Thyroid gland (tissue), 4 donors: Measurements from ENCODE around the gene GOLM1. TPM values are rescaled to one million over a fixed set of nuclear protein-coding genes. Genes with fewer than 3 reads are reported as not detected.
"Not testable (repeated sequence)": the region's sequence is repeated elsewhere in the genome, so short reads cannot be mapped to it uniquely, and the experiment has no call there.

Experiments
- DNase-seq, 2 donors: peaks; one replicate each; pipeline ENCODE4 v3.0.0-alpha.2; 2019
- H3K27ac ChIP-seq, 3 donors: fragments of 200-600 bp; sonication (generic); 1 replicate in 2 of 3; 2 replicates in 1 of 3; pipeline ENCODE4 v1.5.1; 2016 to 2019; ENCODE audit warnings: mild to moderate bottlenecking in 1 of 3, moderate library complexity in 1 of 3
- H3K27me3 ChIP-seq: fragments of 200-600 bp; sonication (generic); one replicate; pipeline ENCODE4 v1.5.1; 2019
- H3K36me3 ChIP-seq, 2 donors: fragments of 200-600 bp; sonication (generic); one replicate each; pipeline ENCODE4 v1.5.1; 2016 to 2019
- H3K4me1 ChIP-seq, 2 donors: fragments of 200-600 bp; sonication (generic); one replicate each; pipeline ENCODE4 v1.5.1; 2017 to 2019
- H3K4me3 ChIP-seq, 3 donors: fragments of 200-600 bp; sonication (generic); replicated peaks in 1 of 3; 1 replicate in 2 of 3; 2 replicates in 1 of 3; pipeline ENCODE4 v1.5.1; 2016; ENCODE audit warnings: mild to moderate bottlenecking in 1 of 3
- H3K9me3 ChIP-seq: fragments of 200-600 bp; sonication (generic); one replicate; pipeline ENCODE4 v1.5.1; 2017
- POLR2A ChIP-seq, 2 donors: fragments of 450-650 bp; IDR thresholded peaks; one replicate each; pipeline ENCODE4 v1.6.1; 2017; ENCODE audit warnings: antibody characterized with exemption in 2 of 2, mild to moderate bottlenecking in 2 of 2, moderate library complexity in 1 of 2
- WGBS, 2 donors: methylation state at CpG; one replicate each; pipeline ENCODE4 v1.1.5; 2017; 5-methylcytosine and 5-hydroxymethylcytosine counted together
- intact Hi-C: fragments of 100-400 bp; cut with DNase I; formaldehyde crosslinking; loops from one replicate; pipeline ENCODE4 v1.15.1; 2023
- total RNA-seq, 4 donors: library from RNA; depleted of rRNA; stranded (reverse); fragments of >200 nt; gene quantifications; one replicate each; pipeline ENCODE4 v1.2.3, GENCODE V29; 2016
- TF ChIP-seq, protein P1 (sequence below), 6 experiments: fragments of 200-600 bp in 3 of 6; fragments of 450-650 bp in 3 of 6; sonication (generic) in 3 of 6; IDR thresholded peaks; one replicate each; pipeline ENCODE4 v1.5.1; 2016 to 2019; ENCODE audit warnings: antibody characterized with exemption in 6 of 6, mild to moderate bottlenecking in 2 of 6, inconsistent platforms in 1 of 6, moderate library complexity in 1 of 6

Gene GOLM1, protein sequence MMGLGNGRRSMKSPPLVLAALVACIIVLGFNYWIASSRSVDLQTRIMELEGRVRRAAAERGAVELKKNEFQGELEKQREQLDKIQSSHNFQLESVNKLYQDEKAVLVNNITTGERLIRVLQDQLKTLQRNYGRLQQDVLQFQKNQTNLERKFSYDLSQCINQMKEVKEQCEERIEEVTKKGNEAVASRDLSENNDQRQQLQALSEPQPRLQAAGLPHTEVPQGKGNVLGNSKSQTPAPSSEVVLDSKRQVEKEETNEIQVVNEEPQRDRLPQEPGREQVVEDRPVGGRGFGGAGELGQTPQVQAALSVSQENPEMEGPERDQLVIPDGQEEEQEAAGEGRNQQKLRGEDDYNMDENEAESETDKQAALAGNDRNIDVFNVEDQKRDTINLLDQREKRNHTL
- total RNA-seq: 100 to 1,000 TPM in 1 of 4 donors, 10 to 100 TPM in 3; 18.2 to 112 (median 47.6) TPM

GRCh38 chr9:86098824-86099700 is at the start of gene GOLM1:
Gene GOLM1 (minus strand): TSS chr9:86099558. CDS start chr9:86079320, 20,238 bp downstream.
- WGBS, 2 donors: 1% methylated on average over 19 to 24 of the region's 125 CpGs
- Histone ChIP-seq H3K4me1 (peaks cover 13 to 17% of the 10 kb centered on the region in 2 donors), H3K27ac (peak within 1 kb of the TSS in 2 of 3 donors; percentile 86), H3K36me3 (no peaks in the 10 kb centered on the region), H3K4me3 (peak within 1 kb of the TSS; percentile 60 to 90 (median 65)), H3K9me3 (no peaks in the 10 kb centered on the region), H3K27me3 (no peaks in the 10 kb centered on the region)
- intact Hi-C loops: no loop called here
- peak in 1 of 2 donors; percentile 82 for TF ChIP-seq POLR2A (IDR thresholded peaks at IDR 0.05)
- TF ChIP-seq, protein P1, sequence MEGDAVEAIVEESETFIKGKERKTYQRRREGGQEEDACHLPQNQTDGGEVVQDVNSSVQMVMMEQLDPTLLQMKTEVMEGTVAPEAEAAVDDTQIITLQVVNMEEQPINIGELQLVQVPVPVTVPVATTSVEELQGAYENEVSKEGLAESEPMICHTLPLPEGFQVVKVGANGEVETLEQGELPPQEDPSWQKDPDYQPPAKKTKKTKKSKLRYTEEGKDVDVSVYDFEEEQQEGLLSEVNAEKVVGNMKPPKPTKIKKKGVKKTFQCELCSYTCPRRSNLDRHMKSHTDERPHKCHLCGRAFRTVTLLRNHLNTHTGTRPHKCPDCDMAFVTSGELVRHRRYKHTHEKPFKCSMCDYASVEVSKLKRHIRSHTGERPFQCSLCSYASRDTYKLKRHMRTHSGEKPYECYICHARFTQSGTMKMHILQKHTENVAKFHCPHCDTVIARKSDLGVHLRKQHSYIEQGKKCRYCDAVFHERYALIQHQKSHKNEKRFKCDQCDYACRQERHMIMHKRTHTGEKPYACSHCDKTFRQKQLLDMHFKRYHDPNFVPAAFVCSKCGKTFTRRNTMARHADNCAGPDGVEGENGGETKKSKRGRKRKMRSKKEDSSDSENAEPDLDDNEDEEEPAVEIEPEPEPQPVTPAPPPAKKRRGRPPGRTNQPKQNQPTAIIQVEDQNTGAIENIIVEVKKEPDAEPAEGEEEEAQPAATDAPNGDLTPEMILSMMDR (IDR thresholded peaks at IDR 0.05): no peak
- DNase-seq: peak; percentile 49 to 55

DNA sequence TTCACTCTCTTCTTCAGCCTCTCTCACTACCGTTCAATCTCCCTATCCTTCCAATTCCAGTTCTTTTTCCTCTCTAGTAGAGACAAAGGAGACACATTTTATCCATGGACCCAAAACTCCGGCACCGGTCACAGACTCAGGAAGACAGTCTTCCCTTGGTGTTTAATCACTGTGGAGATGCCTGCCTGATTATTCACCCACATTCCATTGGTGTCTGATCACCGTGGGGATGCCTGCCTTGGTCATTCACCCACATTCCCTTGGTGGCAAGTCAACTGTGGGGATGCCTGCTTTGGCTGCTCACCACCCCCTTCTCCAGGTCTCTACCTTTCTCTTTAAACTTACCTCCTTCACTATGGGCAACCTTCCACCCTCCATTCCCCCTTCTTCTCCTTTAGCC is 47.3 kb upstream of the GOLM1 start:
- DNase-seq, H3K4me1 ChIP-seq, intact Hi-C loops, H3K4me3 ChIP-seq, H3K36me3 ChIP-seq, H3K27me3 ChIP-seq, H3K9me3 ChIP-seq, H3K27ac ChIP-seq: not testable (repeated sequence)
- WGBS, 2 donors: 93% methylated on average over 4 of the region's 4 CpGs

- 86 to 100% methylated on average over 1 of the region's 1 CpG for WGBS, 2 donors
- H3K27me3 ChIP-seq, H3K9me3 ChIP-seq, H3K27ac ChIP-seq, DNase-seq, H3K4me3 ChIP-seq, H3K4me1 ChIP-seq, intact Hi-C loops, H3K36me3 ChIP-seq: not testable (repeated sequence)
These were observed 46.6 kb upstream of the GOLM1 start for GRCh38 chr9:86145960-86146359.

GRCh38 chr9:86142973-86143372 is 43.6 kb upstream of the GOLM1 start:
- no peaks in the 10 kb centered on the region for H3K9me3 ChIP-seq
- DNase-seq: no peak
- TF ChIP-seq POLR2A (IDR thresholded peaks at IDR 0.05): no peak
- TF ChIP-seq, protein P1 (IDR thresholded peaks at IDR 0.05): no peak
- no peaks in the 10 kb centered on the region for H3K36me3 ChIP-seq
- intact Hi-C loops: no loop called here
- no peak overlapping the region for H3K27ac ChIP-seq
- no peak overlapping the region for H3K4me3 ChIP-seq
- H3K27me3 ChIP-seq: no peaks in the 10 kb centered on the region
- H3K4me1 ChIP-seq: no peaks in the 10 kb centered on the region
- WGBS, 2 donors: 94 to 98% methylated on average over 2 of the region's 2 CpGs

GRCh38 chr9:86141843-86142242 is 42.5 kb upstream of the GOLM1 start:
- Histone ChIP-seq H3K9me3 (no peaks in the 10 kb centered on the region), H3K4me1 (no peaks in the 10 kb centered on the region), H3K27me3 (no peaks in the 10 kb centered on the region), H3K4me3 (no peak overlapping the region), H3K27ac (no peak overlapping the region), H3K36me3 (no peaks in the 10 kb centered on the region)
- TF ChIP-seq, protein P1 (IDR thresholded peaks at IDR 0.05): no peak
- TF ChIP-seq POLR2A (IDR thresholded peaks at IDR 0.05): no peak
- WGBS, 2 donors: 78 to 90% methylated on average over 3 of the region's 3 CpGs
- DNase-seq: no peak
- intact Hi-C loops: no loop called here
